ENCODE measurements around the gene SUSD6.

SUSD6 gene

DNA sequence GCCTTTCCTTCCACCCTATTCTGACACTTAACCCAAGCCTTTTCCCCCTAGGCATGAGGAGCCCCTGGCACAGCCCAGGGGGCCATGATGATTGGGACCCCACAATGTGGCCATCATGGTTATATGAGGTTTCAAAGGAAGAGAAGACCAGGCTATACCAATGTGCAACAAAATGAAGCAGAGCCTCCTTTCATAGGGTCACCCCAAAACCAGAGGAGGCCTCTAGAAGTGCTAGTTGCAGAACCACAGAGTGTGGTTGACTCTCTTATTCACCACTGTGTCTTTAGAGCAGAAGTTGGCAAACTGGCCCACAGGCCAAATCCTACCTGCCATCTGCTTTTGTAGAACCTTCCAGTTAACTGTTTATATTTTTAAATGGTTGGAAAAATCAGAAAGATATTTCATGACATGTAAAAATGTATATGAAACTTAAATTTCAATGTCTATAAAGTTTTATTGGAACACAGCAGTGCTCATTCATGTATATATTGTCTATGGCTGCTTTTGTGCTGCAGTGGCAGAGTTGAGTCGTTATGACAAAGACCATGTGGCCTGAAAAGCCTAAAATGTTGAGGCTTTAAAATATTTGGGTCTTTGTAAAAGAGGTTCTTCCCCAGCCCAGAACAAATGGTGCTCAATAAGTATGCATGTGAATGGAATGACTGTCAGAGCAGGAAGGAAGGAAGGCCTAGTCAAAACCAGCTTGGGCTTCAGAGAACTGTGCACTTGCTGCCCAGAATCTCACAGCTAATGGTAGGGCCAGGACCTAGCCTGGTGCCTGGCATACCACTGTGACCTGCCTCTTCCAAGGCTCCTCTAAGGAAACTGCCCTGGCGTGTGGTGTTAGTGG is 49.2 kb downstream of the SUSD6 start:
- peak overlapping the region; percentile 42 for H3K27ac ChIP-seq
- no peak for TF ChIP-seq ZFX (IDR thresholded peaks at IDR 0.05)
- TF ChIP-seq, protein P1, sequence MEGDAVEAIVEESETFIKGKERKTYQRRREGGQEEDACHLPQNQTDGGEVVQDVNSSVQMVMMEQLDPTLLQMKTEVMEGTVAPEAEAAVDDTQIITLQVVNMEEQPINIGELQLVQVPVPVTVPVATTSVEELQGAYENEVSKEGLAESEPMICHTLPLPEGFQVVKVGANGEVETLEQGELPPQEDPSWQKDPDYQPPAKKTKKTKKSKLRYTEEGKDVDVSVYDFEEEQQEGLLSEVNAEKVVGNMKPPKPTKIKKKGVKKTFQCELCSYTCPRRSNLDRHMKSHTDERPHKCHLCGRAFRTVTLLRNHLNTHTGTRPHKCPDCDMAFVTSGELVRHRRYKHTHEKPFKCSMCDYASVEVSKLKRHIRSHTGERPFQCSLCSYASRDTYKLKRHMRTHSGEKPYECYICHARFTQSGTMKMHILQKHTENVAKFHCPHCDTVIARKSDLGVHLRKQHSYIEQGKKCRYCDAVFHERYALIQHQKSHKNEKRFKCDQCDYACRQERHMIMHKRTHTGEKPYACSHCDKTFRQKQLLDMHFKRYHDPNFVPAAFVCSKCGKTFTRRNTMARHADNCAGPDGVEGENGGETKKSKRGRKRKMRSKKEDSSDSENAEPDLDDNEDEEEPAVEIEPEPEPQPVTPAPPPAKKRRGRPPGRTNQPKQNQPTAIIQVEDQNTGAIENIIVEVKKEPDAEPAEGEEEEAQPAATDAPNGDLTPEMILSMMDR (conservative IDR thresholded peaks at IDR 0.05) = no peak

DNA sequence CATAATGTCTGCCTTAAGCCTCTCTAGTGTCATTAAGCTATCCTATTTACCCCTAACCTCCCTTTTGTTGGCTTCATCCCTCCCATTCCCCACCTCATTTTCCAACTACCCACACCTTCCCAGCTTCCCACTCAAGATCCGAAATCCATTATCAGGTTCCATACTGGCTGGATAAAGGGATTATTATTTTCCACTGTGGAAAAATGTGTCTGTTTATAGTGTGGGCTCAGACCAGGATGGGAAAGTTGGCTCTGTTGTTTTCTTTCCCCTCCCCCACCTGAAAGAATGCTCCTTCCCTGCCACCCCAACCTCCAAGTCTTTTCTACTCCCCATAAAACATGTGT is 49.8 kb downstream of the SUSD6 start:
- TF ChIP-seq ZFX (IDR thresholded peaks at IDR 0.05) = no peak
- TF ChIP-seq, protein P1 (conservative IDR thresholded peaks at IDR 0.05) = no peak
- peak overlapping the region; percentile 42 for H3K27ac ChIP-seq

DNA sequence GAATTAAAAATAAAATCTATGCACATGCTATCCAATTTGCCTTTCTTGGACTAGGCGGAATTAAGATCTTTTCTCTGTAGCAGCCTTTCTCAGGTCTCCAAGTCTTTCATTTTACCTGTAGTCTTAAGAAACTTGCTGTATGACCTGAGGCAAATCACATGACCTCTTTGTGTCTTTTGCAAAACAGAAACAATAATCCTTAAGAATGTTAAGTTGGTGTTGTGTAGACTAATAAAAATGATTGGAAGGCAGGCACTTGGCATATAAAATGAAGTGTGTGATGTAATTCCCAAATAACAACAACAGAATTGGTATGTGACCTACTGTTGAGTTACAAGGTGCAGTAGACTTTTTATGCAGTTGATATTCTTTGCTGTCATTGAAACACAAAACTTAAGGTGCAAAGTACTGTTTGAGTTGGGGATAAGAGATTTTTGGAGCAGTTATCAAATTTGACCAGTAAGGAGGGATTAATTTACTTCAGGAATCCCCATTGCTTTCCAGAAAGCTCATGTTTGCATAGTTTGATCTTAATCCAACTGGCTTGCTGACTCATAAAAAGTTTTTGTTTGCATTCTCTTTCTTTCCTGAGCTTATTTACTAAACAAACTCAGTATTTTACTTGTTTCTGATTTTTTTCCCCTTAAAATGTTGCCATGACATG is 51.4 kb downstream of the SUSD6 start:
- no peak for TF ChIP-seq ZFX (IDR thresholded peaks at IDR 0.05)
- TF ChIP-seq, protein P1 (conservative IDR thresholded peaks at IDR 0.05) = no peak
- peak overlapping the region; percentile 42; the same call in 1 of the 2 replicates for H3K27ac ChIP-seq

DNA sequence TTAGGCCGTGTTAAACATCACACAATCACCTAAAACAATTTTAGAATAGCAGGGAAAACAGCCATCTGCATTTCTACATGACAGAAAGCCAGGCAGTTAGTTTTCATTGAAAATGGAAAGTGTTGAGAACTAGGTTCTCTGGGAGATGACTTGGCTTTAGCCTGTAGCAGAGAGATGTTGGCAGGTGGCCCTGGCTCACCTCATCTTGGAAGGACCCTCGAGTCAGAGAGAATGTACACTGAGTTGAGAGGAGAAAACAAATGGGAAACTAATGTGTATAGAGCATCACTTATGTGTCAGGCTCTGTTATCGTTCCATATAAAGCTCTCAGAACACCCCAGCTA is 51.9 kb downstream of the SUSD6 start:
- TF ChIP-seq ZFX (IDR thresholded peaks at IDR 0.05) = no peak
- TF ChIP-seq, protein P1 (conservative IDR thresholded peaks at IDR 0.05) = no peak
- peak overlapping the region; percentile 42; the same call in 1 of the 2 replicates for H3K27ac ChIP-seq

DNA sequence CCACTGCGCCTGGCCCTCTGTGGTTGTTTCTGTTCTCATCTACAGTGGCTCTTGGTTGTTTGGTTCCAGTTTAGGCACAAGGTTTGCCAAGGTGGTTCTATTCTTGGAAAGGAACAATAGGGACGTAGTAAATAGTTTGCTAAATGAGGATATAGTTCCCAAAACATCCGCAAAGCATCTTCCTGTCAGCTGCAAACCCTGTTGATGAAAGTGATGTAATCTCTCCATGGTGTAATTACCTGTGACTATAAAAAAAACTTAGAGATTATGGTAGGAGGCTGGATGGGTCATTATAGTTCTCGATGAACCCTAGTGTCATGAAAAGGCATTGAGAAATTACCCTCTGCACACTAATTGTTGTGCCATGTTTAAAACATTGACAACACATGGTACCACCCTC is 52.9 kb downstream of the SUSD6 start:
- TF ChIP-seq ZFX (IDR thresholded peaks at IDR 0.05) = no peak
- TF ChIP-seq, protein P1 (conservative IDR thresholded peaks at IDR 0.05) = no peak
- peak overlapping the region; percentile 42; the same call in 1 of the 2 replicates for H3K27ac ChIP-seq

DNA sequence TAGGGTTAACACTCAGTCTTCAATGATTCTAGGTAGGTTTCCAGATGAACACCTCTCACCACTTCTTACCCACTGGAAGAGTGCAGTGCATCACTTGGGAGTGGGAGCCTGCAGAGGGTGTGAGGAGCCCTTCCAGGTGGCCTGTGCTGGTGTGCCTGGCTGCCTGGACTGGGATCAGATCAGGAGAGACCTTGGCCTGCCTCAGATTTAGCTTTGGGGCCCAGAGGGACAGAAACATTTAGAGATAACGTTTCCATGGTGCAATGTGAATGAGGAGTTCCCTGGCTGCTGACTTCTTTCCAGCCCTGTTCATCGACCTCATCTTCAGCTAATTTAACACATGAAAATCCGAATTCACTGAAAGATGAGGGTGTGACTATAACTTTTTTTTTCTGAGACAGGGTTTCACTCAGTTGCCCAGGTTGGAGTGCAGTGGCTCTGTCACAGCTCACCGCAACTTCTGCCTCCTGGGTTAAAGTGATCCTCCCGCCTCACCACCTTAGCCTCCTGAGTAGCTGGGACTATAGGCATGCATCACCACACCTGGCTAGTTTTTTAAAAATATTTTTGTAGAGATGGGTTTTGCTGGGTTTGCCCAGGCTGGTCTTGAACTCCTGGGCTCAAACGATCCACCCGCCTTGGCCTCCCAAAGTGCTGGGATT is 53.6 kb downstream of the SUSD6 start:
- TF ChIP-seq ZFX (IDR thresholded peaks at IDR 0.05) = no peak
- TF ChIP-seq, protein P1 (conservative IDR thresholded peaks at IDR 0.05) = no peak
- H3K27ac ChIP-seq = no peak overlapping the region

DNA sequence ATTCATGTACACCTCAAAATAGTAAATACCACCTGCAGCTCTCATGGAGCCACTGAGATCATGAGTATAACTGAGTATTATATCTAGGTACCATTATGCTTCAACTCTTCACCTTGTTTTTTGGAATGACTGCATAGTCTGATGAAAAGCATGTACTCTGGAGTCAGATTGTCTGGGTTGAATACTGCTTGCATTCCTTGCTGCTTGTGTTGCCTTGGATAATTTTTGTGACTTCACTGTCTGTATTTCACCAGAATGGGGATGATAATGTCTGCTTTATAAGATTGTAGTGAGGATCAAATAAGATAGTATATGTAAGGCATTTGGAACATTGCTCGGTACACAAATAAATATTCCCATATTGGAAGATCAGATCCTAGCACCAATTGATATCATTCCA is 54.2 kb downstream of the SUSD6 start:
- no peak overlapping the region for H3K27ac ChIP-seq
- TF ChIP-seq ZFX (IDR thresholded peaks at IDR 0.05) = no peak
- TF ChIP-seq, protein P1 (conservative IDR thresholded peaks at IDR 0.05) = no peak
